GM18517 (cell line): ENCODE measurements around the gene UBE2G2.

Source experiments
- ATAC-seq: cut with Tn5 transposase; IDR thresholded peaks from one replicate; pipeline ENCODE4 v1.9.1; 2021; ENCODE audit warnings: mild to moderate bottlenecking, moderate library complexity; ENCODE audit not compliant: unreplicated experiment

Gene UBE2G2

GRCh38 chr21:44732956-44733355, 68.7 kb downstream of the UBE2G2 start:
- ATAC-seq: no peak

DNA sequence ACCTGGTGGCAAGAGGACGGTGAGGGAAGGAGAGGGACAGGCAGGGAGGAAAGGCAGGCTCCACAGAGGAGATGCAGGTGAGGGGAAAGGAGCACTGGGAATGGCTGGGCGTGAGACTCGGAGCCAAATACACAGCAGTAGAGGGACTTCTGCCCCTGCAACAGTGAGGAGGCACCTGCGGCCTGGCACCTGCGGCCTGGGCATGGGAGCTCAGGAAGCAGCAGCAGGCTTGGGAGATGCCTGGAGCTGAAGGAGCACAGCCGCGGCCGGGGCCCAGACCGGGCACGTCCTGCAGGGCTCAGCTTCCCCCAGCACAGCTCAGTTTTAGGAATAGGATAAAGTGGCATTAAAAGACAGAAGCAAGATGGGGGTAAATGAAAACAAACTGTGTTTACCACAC, 69.4 kb downstream of the UBE2G2 start:
- ATAC-seq: no peak

DNA sequence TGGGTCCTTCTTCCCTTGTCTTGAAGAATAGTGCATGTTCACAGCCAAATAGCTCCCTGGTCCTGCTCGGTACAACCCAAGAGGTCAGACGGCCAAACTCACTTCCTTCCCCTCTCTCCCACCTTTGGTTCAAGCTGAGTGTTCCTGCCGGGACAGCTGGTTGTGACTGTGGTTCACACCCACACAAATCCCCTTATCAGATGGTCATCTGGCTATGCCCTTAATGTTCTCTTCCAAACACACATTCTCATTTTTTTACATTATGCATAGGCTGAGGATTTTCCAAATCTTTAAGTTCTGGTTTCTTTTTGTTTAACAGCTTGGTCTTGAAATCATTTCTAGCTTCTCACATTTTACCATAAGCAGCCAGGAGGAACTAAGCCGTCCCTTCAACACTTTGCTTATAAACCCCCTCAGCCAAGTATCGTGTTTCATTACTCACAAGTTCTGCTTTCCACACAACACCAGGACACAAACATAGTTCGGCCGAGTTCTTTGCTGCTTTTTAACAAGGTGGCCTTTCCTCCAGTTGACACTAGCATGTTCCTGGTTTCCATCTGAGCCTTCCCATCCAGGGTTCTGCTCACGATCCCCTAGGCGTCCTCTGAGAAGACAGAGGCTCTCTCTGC, 70.6 kb downstream of the UBE2G2 start:
- ATAC-seq: no peak

GRCh38 chr21:44730028-44730395, 71.6 kb downstream of the UBE2G2 start:
- no peak for ATAC-seq

GRCh38 chr21:44729336-44730027, 72.1 kb downstream of the UBE2G2 start:
- no peak for ATAC-seq

GRCh38 chr21:44728716-44729115, 72.9 kb downstream of the UBE2G2 start:
- ATAC-seq: no peak

- no peak for ATAC-seq
Measured at GRCh38 chr21:44727757-44728156, 73.9 kb downstream of the UBE2G2 start.

DNA sequence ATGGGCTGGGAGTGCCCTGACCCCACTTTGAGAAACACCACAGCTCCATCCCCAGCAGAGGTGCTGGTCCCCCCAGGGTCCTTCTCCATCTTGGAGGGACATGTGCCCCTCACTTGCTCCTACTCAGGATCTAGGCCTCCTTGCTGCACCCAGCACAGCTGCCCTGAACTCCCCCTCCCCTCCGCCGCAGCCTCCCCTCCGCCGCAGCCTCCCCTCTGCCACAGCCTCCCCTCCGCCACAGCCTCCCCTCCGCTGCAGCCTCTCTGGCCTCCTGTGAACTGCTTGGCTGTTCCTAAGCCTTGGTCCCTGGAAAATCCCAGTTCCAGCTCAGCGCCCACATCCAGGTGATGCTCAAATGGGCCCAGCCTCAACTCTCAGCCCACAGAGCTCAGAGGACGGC, 74.3 kb downstream of the UBE2G2 start:
- ATAC-seq: no peak

GRCh38 chr21:44726826-44727225, 74.8 kb downstream of the UBE2G2 start:
- ATAC-seq: no peak

- ATAC-seq: no peak
Measured at GRCh38 chr21:44724926-44725325, 76.7 kb downstream of the UBE2G2 start.

- no peak for ATAC-seq
Measured at GRCh38 chr21:44724196-44724595, 77.4 kb downstream of the UBE2G2 start.

GRCh38 chr21:44723177-44724131, 78.2 kb downstream of the UBE2G2 start:
- ATAC-seq: no peak

DNA sequence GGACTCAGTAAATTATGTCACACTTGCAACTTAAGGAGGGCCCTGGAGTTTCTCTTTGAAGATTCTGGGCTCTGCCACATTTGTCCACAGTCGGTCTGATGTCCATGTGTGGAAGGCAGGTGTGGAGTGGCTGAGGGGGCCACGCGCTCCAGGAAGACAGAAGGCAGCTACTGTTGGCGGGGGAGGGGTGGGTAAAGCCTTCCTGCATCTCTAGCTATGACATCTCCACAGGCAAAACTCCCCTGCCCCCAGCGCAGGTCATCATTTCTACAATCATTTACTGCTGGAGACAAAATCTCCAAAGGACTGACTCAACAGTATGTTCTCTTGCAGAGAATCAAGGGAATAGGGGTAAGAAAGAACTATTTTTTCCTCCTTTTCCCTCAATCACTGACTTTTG, 78.9 kb downstream of the UBE2G2 start:
- ATAC-seq: no peak

- ATAC-seq: no peak
Measured at GRCh38 chr21:44720170-44720569, 81.5 kb downstream of the UBE2G2 start.
